GM18873 (cell line): Measurements from ENCODE around the gene PIP4P1.
A peak's percentile ranks its signal among the peaks of the same experiment; 100 is the strongest.

ENCODE experiments used
- ATAC-seq: cut with Tn5 transposase; IDR thresholded peaks from one replicate; pipeline ENCODE4 v1.9.1; 2021; ENCODE audit warnings: mild to moderate bottlenecking, moderate library complexity, moderate number of reproducible peaks; ENCODE audit not compliant: unreplicated experiment, low FRiP score

PIP4P1 gene

GRCh38 chr14:20440465-20440864, 20.8 kb downstream of the PIP4P1 start:
- ATAC-seq = no peak

GRCh38 chr14:20438664-20439063, 22.6 kb downstream of the PIP4P1 start:
- ATAC-seq = no peak

- ATAC-seq = no peak
These were observed 24.9 kb downstream of the PIP4P1 start for GRCh38 chr14:20436363-20436755.

- ATAC-seq = no peak
These were observed 25.5 kb downstream of the PIP4P1 start, which contains the start of gene KLHL33 for GRCh38 chr14:20435582-20436362. Gene KLHL33, minus strand, starts transcription at chr14:20436166. Its CDS starts 355 bp downstream, at chr14:20435811.

- ATAC-seq = no peak
These were observed 26.3 kb downstream of the PIP4P1 start for GRCh38 chr14:20434701-20435581.

- no peak for ATAC-seq
These were observed 31.2 kb downstream of the PIP4P1 start for GRCh38 chr14:20429801-20430669.

GRCh38 chr14:20428802-20429201, 32.4 kb downstream of the PIP4P1 start:
- ATAC-seq = no peak

- peak; percentile 32 for ATAC-seq
These were observed 33.2 kb downstream of the PIP4P1 start for GRCh38 chr14:20428010-20428365.

- peak; percentile 78 for ATAC-seq
These were observed 33.8 kb downstream of the PIP4P1 start for GRCh38 chr14:20427231-20428009.

GRCh38 chr14:20424851-20425250, 36.4 kb downstream of the PIP4P1 start:
- no peak for ATAC-seq

- no peak for ATAC-seq
These were observed 38.3 kb downstream of the PIP4P1 start for GRCh38 chr14:20422886-20423285.

GRCh38 chr14:20421267-20421666, 40.0 kb downstream of the PIP4P1 start:
- no peak for ATAC-seq

- no peak for ATAC-seq
These were observed 41.8 kb downstream of the PIP4P1 start for GRCh38 chr14:20419419-20419818.

GRCh38 chr14:20418501-20418909, 42.7 kb downstream of the PIP4P1 start:
- no peak for ATAC-seq

GRCh38 chr14:20417250-20418186, 43.7 kb downstream of the PIP4P1 start:
- no peak for ATAC-seq

GRCh38 chr14:20416223-20416622, 45.0 kb downstream of the PIP4P1 start:
- no peak for ATAC-seq

- peak; percentile 53 for ATAC-seq
These were observed 45.4 kb downstream of the PIP4P1 start for GRCh38 chr14:20415782-20416206.

- no peak for ATAC-seq
These were observed 47.5 kb downstream of the PIP4P1 start for GRCh38 chr14:20413744-20414082.
